Measurements from ENCODE around the gene ZBP1. TPM values are rescaled to one million over a fixed set of nuclear protein-coding genes. Genes with fewer than 3 reads are reported as not detected.
A peak's percentile ranks its signal among the peaks of the same experiment; 100 is the strongest.

The ZBP1 gene, protein sequence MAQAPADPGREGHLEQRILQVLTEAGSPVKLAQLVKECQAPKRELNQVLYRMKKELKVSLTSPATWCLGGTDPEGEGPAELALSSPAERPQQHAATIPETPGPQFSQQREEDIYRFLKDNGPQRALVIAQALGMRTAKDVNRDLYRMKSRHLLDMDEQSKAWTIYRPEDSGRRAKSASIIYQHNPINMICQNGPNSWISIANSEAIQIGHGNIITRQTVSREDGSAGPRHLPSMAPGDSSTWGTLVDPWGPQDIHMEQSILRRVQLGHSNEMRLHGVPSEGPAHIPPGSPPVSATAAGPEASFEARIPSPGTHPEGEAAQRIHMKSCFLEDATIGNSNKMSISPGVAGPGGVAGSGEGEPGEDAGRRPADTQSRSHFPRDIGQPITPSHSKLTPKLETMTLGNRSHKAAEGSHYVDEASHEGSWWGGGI
- 2.0 TPM for polyA plus RNA-seq (2012; ENCODE audit: missing spikeins)

GRCh38 chr20:57620274-57620990, at the start of gene ZBP1:
Gene ZBP1 (minus strand): TSS chr20:57620426. CDS start chr20:57620295, 131 bp downstream.
- DNase-seq (ENCODE audit: insufficient read length) (peak; percentile 66), FAIRE-seq (peak; percentile 93)
- TF ChIP-seq POLR2AphosphoS5 (IDR thresholded peaks at IDR 0.05; ENCODE audit: low read depth, low read length) (no peak), POLR2A (IDR thresholded peaks at IDR 0.05; ENCODE audit: low read depth, low read length) (no peak), TAF1 (IDR thresholded peaks at IDR 0.05; ENCODE audit: borderline replicate concordance, low read depth, low read length) (no peak)

DNA sequence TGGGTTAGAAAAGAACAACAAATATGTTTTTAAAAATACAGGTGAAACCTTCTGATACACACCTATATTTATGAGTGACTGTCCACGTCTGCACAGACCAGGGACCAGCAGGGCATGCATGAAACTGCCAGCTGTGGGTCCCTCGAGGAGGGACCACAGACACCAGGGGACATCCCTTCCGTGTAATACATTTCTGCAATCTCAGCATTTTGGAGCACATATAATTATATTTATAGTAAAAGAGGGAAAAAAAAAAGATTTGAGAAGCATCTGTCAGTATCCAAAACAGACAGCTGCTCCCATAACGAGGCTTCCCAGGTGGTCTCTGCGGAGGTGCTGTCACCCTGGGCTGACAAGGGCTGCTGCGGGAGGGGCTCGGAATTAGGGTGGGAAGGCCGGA, 49.4 kb upstream of the ZBP1 start:
- no peak for TF ChIP-seq TAF1 (IDR thresholded peaks at IDR 0.05; ENCODE audit: borderline replicate concordance, low read depth, low read length)
- no peak for TF ChIP-seq POLR2AphosphoS5 (IDR thresholded peaks at IDR 0.05; ENCODE audit: low read depth, low read length)
- TF ChIP-seq POLR2A (IDR thresholded peaks at IDR 0.05; ENCODE audit: low read depth, low read length): no peak
- DNase-seq (ENCODE audit: insufficient read length): no peak
- no peak for FAIRE-seq

DNA sequence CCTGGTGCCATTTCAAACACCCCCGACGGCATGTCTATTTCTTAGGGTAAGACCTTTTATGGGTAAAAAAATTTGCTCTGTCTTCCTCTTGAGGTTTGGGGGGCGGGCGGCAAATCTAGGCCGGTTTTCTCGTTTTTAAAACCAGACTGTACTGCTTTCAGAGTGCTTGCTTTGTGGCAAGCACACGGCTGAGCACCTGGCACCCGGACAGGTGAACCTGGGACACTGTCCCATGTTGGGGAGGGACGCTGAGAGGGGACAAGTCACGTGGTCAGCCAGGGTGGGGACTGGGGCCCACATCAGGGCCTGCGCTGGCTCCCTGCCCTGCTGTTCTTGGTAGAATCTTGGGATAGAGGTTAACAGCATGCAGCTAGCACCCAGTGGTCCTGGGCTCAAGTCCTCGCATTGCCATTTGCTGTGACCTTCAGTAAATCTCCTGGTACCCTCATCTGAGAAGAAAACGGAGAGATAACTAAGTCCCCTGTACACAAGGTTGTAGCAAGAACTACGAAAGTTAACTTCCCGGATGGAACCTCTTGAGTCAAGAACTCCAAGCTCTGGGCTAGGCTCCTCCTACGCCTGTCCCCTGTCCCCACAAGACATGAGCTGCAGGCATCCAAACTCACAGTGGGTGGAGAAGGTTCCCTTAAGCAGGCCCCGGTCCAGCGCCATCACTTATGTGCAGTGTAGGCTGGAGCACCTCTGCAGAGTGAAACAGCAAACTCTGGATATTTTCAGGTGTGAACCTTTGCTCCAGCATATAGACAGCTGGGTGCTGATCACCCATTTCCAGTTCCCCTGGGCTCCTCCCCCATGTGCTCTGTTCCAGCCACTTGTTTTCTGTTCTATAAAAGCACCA, 47.9 kb upstream of the ZBP1 start:
- no peak for TF ChIP-seq TAF1 (IDR thresholded peaks at IDR 0.05; ENCODE audit: borderline replicate concordance, low read depth, low read length)
- TF ChIP-seq POLR2A (IDR thresholded peaks at IDR 0.05; ENCODE audit: low read depth, low read length): no peak
- TF ChIP-seq POLR2AphosphoS5 (IDR thresholded peaks at IDR 0.05; ENCODE audit: low read depth, low read length): no peak
- DNase-seq (ENCODE audit: insufficient read length) (no peak), FAIRE-seq (no peak)

DNA sequence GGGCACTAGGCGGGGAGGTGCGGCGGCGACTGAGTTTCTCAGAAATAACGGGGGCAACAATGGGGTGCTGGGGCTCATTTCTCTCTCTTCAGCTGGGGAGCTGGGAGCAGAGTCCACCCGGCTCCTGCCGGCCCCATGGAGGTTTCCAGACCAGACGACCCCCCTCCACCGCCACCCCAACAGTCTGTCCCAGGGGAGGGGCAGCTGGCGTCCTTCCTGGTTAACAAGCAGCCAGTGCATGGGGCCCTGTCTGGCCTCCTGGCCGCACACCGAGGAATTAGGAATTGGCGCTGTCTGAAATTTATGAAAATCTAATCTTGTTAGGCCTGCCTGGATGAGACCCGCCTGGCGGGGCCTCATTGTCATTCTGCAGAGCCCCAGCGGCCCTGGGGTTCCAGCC, 47.2 kb upstream of the ZBP1 start:
- TF ChIP-seq TAF1 (IDR thresholded peaks at IDR 0.05; ENCODE audit: borderline replicate concordance, low read depth, low read length): no peak
- no peak for TF ChIP-seq POLR2AphosphoS5 (IDR thresholded peaks at IDR 0.05; ENCODE audit: low read depth, low read length)
- no peak for TF ChIP-seq POLR2A (IDR thresholded peaks at IDR 0.05; ENCODE audit: low read depth, low read length)
- DNase-seq (ENCODE audit: insufficient read length): no peak
- FAIRE-seq: no peak

- TF ChIP-seq POLR2A (IDR thresholded peaks at IDR 0.05; ENCODE audit: low read depth, low read length): no peak
- TF ChIP-seq POLR2AphosphoS5 (IDR thresholded peaks at IDR 0.05; ENCODE audit: low read depth, low read length): no peak
- TF ChIP-seq TAF1 (IDR thresholded peaks at IDR 0.05; ENCODE audit: borderline replicate concordance, low read depth, low read length): no peak
- DNase-seq (ENCODE audit: insufficient read length): no peak
- FAIRE-seq: no peak
Observed at GRCh38 chr20:57666834-57667157, 46.6 kb upstream of the ZBP1 start.

GRCh38 chr20:57666106-57666833, 46.0 kb upstream of the ZBP1 start:
- DNase-seq (ENCODE audit: insufficient read length): no peak
- no peak for TF ChIP-seq POLR2A (IDR thresholded peaks at IDR 0.05; ENCODE audit: low read depth, low read length)
- no peak for TF ChIP-seq POLR2AphosphoS5 (IDR thresholded peaks at IDR 0.05; ENCODE audit: low read depth, low read length)
- TF ChIP-seq TAF1 (IDR thresholded peaks at IDR 0.05; ENCODE audit: borderline replicate concordance, low read depth, low read length): no peak
- FAIRE-seq: no peak

DNA sequence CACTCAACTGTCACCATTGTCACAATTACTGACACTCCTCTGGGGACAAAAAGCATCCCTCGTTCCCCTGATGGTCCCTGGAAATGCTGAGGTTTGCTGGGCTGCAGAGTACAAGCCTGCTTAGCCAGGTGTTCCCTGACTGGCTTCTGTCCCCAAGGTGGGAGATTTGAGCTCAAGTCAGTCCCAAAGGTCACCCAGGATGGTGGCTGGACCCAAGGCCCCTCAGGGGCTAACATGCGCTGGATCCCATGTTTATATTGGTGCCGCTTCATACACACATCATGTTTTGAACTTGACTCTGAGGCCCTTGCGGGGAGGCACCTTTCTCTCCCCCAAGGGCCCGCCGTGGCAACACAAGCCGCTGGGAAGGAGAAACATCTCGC, 45.4 kb upstream of the ZBP1 start:
- FAIRE-seq: no peak
- no peak for DNase-seq (ENCODE audit: insufficient read length)
- TF ChIP-seq POLR2AphosphoS5 (IDR thresholded peaks at IDR 0.05; ENCODE audit: low read depth, low read length) (no peak), POLR2A (IDR thresholded peaks at IDR 0.05; ENCODE audit: low read depth, low read length) (no peak), TAF1 (IDR thresholded peaks at IDR 0.05; ENCODE audit: borderline replicate concordance, low read depth, low read length) (no peak)

GRCh38 chr20:57664924-57665588, 44.8 kb upstream of the ZBP1 start:
- no peak for TF ChIP-seq TAF1 (IDR thresholded peaks at IDR 0.05; ENCODE audit: borderline replicate concordance, low read depth, low read length)
- no peak for TF ChIP-seq POLR2AphosphoS5 (IDR thresholded peaks at IDR 0.05; ENCODE audit: low read depth, low read length)
- TF ChIP-seq POLR2A (IDR thresholded peaks at IDR 0.05; ENCODE audit: low read depth, low read length): no peak
- no peak for FAIRE-seq
- no peak for DNase-seq (ENCODE audit: insufficient read length)

DNA sequence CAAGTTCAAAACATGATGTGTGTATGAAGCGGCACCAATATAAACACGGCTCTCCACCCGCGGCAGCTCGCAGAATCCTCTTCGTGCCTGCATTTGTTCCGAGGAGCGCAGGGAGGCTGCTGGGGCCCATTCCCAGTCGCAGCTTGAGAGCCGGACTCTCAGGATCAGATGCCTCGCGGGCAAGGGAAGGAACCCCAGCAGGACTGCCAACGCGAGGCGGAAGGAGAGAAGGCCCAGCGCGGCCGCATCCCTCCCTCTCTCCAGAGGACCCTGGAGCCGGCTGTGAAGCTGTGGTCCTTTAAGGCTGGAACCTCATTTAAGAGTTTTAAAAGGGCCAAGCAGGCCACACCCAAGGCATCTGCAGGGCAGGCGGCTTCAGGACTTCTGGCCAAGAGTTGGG, 44.2 kb upstream of the ZBP1 start:
- no peak for FAIRE-seq
- TF ChIP-seq POLR2A (IDR thresholded peaks at IDR 0.05; ENCODE audit: low read depth, low read length) (no peak), POLR2AphosphoS5 (IDR thresholded peaks at IDR 0.05; ENCODE audit: low read depth, low read length) (no peak)
- no peak for DNase-seq (ENCODE audit: insufficient read length)

DNA sequence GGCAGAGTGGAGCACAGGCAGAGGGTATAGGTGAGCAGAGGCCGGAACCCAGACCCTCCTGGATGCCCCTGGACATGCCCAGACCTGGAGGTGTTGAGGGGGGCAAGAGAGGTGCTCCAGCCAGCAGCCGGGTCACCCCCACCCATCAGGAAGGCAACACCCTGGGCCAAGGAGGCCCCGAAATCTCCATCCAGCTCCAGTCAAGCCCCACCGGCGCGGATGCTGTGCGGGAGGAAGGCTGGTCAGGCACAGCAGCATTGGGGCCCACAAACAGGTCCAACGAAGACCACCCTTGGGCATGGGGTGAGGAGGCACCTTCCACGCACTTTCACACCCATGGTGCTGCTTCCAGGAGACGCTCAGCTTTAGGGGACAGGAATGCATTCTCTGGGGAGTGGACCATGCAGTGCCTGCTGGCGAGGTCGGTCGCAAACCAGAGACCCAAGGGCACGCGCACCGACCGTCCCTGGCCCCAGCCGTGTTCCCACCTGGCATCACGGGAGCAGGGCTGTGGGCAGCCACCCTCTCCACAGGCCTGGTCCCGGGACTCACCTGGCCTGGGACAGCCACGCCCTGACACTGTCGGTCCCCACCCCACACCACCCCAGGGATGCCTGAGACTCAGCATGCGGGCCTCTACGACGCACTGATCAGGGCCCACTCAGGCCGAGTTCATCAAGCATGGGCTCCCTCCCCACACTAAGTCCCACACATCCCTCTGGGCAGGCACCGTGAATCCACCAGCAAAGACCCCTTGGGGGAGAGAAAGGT, 43.6 kb upstream of the ZBP1 start:
- DNase-seq (ENCODE audit: insufficient read length): peak; percentile 6
- TF ChIP-seq TAF1 (IDR thresholded peaks at IDR 0.05; ENCODE audit: borderline replicate concordance, low read depth, low read length): no peak
- FAIRE-seq: no peak

All from GM12892 (cell line).